ENCODE data around the gene NRROS.
A peak's percentile ranks its signal among the peaks of the same experiment; 100 is the strongest.
"Not testable (repeated sequence)": the region's sequence is repeated elsewhere in the genome, so short reads cannot be mapped to it uniquely, and the experiment has no call there.

The NRROS gene

DNA sequence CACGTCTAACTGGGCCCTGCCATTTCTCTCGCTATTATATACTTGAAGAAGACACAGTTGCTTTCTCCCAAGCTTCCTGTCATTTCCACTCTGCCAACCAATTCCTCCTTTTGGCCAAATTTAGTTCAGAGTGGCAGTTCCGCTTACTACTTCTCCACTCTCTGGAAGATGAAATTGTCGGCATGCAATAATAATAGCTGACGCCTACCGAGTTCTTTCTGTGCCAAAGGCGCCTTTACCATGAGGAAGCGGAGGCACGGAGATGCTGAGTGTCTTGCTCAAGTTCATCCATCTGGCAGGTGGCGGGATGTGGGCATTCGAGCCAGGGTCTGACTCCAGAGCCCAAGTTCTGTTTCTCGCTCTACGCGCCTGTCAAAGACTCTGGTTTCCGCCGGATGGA is 14.6 kb upstream of the NRROS start:
- peak in 3 of 56 donors; percentile 18 to 23 (median 18) for DNase-seq

DNA sequence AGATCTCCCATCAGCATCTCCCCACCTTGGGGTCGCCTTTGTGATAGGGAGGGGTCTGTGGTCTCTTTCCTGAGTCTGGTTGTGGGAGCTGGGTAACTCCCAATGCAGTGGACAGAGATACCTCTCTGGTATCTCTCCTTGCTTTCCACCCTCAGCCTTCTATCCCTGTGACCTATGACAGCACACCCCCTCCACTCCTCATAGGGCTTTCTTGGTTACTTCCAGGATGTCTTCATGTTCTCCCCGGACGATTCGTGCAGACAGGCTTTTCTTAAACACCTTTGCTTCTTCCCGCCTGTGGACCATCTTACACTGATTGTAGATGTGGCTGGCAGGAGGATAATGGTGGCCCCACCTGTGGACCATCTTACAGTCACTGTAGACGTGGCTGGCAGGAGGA is 14.2 kb upstream of the NRROS start:
- DNase-seq = no peak

DNA sequence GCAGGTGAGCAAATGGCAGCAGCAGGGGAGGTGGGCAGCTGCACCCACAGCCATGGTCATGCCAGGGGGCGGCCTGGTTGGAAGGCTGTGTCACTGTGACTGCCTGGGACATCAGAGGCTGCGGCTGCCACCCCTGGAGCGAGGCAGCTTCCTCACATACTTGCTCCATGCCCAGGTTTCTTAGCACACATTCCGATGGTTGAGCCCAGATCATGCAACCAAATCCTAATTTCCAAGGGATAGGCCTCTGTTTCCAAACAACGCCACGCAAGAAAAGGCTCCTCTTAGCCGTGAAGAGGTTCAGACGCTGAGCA is 11.6 kb upstream of the NRROS start:
- no peak for DNase-seq

DNA sequence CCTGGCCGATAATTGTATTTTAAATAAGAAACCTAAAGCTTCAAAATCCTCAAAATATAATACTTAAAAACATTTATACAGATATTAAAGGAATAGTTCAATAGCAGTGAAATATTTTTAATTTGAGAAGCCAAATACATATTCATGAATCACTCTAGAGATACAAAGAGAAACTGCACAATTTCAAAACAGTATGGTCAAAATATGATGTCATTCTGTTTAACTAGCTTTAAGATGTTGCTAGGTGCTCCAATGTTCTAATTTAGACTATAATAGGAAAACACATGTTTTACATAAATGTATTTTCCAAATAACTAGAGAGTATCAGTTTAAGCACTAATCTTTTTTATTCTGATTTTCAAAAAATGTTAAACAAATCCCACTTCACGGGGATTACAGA is 10.3 kb upstream of the NRROS start:
- no peak for DNase-seq

DNA sequence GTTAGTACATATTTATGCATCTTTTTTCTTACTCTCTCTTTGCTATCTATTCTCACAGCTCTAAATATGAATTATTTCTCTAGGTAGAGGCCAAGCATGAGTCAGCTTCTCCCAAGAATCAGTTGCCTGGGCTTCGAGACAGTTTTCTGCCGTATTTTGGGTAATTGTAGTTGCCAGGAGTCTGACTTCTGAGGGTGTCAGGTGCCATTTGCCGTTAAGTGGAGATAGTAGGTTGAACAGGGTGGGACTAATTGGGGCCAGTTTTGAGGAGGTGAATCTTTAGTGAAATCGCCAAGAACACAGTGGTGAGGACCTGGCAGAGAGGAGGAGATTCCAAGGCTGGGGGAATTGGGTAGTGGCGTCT is 7.8 kb upstream of the NRROS start:
- peak in 2 of 56 donors; percentile 56 to 61 for DNase-seq

DNA sequence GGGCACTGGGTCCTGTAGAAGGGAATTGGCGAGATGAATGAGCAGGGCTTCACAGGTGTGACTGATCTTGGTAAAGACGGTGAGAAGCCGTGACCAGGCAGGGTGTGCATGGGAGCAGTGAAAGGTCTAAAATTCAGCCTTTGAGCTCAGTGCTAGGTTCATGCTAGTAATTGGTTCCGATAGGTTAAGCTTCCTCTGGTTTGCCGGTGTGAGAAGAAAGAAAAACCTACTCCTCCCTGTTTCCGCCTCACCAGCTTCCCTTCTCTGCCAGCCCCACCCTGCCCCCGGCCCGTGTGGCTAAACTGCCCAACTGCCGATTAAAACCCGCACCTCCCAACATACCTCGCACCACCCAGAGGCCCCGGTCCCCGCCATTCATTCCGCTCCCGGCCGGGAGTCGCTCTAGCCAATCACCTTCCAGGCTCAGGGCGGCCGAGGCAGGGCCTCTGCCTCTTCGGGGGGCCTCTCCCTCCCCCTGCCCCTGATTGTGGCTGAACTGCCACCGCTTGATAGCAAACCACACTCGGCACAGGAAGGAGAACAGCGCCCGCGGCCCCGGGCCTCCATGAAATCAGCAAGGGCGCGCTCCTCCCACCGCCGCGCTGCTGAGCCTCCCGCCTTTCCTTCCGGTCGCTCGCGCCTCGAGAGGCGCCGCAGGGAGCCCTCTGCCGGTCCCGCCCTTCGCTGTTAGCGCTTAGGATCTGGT is 7.3 kb upstream of the NRROS start:
- peak in 54 of 56 donors; percentile 36 to 87 (median 69) for DNase-seq

DNA sequence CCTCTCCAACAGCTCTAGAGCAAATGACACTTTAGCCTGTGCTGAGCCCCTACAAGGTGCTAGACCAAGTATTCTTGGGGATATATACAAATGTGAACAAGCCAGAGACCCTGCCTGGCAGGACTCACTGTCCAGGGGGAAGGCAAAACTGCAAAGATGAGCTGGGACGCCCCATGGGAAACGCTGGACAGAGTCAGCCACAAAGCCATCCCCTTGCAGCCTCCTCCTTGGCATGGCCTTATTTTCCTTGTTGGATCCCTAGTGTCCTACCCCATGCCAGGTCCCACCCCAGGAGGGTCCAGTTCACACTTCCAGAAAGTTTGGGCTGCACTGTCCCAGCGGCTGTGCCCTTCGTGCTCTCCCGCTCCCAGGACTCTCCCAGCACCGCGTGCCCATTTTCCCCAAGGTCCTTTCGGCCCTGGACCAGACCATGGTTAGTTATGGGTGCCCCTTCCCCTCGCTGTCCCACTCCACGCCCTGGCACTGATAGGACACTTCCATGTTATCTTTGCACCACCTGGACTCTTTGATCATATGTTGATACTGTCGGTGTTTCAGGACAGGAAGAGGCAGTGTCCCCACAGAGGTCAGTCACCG is 5.8 kb upstream of the NRROS start:
- no peak for DNase-seq

DNA sequence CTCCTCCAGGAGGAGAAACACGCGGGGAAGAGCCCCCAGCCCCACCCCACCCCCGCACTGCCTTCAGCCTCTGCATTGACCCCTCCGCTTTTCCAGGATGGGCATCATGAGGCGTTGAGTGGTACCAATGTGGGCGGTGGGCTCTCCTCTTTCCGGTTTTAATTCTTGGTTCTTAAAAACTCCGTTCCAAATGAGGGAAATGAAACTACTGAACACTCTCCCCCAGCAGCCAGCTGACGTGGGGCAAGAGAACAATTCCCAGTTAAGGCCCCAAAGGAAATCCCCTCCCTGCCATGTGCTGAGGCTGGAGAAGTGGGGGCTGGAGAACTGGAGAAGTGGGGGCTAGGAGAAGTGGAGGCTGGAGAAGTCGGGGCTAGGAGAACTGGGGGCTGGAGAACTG is 5.3 kb upstream of the NRROS start:
- peak in 3 of 56 donors; percentile 12 to 19 (median 19) for DNase-seq

DNA sequence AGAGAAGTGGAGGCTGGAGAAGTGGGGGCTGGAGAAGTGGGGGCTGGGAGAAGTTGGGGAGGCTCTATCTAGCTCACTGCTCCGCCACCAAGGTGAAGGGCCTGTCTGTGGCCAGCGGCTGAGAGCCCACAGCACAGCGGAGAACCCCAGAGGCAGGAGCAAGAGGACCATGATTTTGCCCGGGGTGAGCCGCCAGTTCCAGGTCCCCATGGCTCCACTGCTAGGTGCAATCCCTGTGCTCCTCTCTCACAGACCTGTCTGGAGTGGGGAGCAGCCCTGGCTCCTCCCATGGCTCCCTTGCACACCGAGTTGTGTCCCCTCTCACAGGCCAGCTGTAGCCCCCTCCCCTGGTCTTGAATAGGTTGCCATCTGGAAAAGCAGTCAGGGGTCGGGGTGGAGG is 4.7 kb upstream of the NRROS start:
- no peak for DNase-seq

DNA sequence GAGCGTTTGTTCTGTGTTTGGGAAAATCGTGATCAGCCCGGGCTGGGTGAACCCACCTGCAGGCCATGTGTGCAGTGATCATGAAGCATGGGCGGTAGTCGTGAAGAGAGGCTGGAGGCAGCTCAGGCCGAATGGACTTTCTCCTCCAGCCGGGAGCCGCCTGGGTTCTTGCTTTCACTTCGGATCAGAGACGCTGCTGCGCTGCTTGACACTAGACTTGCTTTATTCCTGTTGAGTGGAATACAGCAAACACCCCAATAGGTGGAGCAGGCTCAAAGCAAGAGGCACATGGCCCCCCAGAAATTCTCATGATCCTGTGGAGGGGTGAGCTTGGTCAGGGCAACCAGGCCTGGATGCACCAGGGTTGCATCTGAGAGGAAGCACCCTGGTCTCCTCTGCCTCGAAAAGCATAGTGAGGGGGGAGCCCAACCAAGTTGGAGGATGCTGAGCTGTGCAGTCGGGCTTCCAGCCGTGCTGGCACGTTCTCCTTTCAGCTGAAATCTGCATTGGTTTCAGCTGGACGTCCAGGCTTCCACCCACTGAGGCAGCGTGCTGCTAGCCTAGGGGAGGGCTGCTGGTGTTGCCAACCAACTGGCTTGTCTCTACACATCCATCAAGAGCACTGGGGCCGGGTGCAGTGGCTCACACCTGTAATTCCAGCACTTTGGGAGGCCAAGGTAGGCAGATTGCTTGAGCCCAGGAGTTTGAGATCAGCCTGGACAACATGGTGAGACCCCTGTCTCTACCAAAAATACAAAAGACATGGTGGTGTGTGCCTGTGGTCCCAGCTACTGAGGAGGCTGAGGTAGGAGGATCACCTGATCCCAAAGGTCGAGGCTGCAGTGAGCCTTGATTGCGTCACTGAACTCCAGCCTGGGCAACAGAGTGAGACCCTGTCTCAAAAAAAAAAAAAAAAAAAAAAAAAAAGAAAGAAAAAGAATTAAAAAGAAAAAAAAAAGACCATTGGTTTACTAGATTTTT is 2.8 kb upstream of the NRROS start:
- DNase-seq = no peak

DNA sequence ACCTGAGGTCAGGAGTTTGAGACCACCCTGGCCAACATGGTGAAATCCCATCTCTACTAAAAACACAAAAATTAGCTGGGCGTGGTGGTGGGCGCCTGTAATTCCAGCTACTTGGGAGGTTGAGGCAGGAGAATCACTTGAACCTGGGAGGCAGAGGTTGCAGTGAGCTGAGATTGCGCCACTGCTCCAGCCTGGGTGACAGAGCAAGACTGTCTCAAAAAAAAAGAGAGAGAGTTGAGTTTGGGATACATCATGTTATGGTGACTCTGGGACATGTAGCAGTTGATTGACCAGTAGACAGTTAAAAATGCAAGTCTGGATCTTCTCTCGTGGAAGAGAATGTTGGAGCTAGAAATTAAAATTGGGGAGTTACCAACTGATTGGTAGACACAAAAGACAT is 1.6 kb upstream of the NRROS start:
- DNase-seq = not testable (repeated sequence)

DNA sequence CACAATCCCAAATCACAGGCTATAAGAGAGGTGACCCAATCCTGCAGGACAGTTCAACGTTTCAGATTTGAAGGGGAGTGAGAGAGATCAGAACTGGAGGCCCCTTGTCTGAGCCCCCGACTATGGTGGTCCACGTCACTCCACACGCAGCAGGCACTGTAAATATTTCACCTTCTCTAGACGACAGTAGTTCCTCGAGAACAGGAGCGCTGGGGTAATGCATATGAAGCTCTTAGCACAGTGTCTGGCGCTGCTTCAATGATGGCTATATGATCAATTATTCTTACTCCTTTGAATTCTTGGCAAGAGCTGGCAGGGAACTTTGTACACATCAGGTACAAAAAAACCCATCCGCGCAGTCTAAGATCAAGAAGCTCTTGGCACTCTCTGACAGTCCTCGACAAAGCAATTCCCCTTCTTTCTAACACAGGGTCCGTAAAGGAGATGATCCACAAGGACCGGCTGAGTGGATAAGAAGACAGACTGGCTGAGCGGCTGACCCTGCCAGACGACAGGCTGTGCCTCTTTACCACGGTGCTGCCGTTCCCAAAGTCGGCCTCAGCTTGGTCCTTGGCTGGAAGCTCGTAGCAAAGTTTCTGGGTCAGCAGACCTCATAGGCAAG is 522 bp upstream of the NRROS start:
- DNase-seq = no peak

DNA sequence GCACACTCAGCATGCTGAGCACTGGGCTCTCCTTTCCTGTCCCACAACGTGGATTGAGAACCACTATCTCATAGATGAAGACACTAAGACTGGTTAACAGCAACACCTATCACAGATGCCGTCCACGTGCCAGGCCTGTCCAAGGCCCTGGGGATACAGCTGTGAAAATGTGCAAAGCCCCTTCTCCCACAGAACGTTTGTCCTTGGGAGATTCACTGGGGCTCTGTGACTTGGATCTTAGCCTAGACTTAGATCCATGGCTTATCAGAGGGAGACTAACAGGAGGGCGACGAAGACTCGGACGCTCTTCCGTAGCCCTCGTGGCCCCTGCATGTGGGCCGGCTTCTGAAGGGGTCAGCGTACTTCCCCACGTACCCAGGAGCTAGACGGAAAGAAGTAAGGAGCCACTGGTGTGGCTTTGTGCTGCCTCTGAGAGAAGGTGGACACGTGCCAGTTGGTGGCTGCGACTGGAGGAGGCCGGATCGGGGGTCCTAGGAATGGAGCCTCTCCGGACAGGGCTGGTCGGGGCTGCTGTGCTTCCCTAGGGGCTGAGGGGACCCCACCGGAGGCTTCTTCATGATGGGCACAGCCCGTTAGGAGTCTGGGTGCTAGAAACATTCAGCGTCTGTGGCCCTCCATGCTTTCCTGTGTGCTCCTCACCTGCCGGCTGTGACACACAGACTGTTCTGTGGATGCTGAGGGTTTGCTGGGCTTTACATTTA is 964 bp downstream of the NRROS start:
- DNase-seq = no peak

DNA sequence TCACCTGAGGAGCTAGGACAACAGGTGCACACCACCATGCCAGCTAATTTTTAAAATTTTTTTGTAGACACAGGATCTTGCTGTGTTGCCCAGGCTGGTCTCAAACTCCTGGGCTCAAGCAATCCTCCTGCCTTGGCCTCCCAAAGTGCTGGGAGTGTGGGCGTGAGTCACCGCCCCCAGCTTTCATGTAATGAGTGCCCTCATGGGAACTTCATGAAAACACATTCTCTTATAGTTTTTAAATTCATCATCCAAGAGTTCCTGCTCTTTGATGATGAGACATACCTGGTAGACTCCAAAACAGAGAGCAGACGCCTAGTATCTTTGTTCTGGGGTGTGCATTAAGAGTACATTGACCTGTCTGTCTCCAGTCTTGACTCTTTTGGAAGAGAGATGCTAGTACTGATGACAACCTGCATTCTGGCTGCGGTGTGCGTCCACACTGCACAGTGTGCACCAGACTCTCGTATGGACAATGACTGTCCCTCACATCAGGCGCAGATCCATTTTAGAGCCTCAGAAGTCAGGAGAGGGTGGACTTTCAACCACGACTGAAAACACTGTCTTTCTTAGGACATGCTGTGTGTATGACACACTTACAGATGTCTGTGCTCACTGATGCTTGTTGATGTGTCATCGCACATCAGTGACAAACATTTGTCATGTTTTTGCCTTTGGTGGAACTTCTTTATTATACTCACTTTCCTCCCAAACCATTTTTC is 2.0 kb downstream of the NRROS start:
- no peak for DNase-seq

DNA sequence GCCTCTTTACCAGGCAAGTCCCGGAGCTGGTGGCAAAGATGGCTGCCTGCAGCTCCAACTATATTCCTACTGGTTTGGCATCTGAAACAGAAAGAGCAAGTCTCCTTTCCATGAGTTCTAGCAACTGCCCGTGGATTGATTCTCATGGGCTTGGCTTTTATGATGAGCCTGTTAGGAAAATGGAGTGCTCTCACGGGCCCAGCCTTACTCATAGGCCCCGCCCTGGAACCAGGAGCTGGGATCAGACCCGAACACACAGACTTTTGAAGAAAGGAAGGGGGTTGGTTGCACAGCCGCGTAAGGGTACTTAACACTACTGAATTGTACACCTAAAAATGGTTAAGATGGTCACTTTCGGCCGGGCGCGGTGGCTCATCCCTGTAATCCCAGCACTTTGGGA is 2.9 kb downstream of the NRROS start:
- DNase-seq = no peak

DNA sequence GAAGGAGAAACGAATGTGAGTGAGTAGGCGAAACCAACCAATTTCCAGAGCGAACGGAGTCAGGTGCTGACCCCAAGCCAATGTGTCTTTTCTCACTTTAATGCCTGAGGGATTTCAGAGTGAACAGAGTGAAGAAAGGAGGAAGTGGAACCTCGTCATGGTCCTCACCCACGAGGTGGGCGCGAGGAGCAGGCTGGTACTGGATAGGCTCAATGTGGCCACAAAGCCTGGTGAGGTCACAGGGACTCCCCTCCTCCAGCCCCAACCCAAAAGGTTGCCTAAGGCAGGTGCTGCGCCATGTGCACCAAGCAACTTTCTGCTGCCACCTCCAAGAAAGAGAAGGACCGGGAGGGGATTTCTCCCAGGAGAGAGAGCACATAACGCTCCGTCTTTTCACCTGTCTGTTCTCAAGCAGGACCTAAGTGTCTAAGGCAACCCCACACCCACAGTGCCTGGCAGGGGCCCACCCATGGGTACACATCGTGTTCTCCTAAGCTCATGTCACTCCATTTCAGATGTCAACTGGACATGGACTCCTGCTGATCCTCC is 3.8 kb downstream of the NRROS start:
- DNase-seq = peak in 7 of 56 donors; percentile 8 to 47 (median 14)

DNA sequence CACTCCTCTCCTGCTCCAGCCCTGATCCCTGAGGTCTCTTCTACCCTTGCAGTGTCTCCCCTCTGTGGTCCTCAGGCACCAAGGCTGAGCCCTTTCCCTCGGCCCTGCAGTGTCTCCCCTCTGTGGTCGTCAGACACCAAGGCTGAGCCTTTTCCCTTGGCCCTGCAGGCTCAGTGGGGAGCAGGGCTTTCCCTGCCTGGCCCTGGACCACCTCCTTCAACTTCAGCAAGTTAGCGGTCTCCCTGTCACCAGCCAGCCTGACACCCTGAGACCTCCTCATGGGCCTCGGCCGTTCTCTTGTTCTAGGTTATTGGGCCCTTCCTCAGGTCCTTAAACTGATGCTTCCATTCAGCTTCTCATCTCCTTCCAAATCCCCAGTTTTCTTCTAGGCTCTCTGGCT is 4.3 kb downstream of the NRROS start:
- no peak for DNase-seq

DNA sequence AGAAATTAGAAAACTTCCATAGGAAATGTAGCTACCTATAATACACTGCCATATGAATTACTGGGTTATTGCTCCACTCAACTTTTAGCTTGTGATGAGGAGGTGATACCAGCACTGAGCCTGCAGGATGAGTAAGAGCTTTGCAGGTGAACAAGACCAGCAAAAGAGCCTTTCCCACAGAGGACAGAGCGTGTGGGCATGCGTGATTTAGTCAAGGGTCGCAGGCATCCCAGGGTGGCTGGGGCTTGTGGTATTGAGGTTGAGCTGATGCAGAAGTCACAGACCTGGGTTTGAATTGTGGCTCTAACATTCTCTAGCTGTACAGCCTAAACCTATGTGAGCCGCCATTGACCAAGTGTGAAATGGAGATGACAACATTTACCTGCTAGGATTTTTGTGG is 5.6 kb downstream of the NRROS start:
- DNase-seq = no peak

DNA sequence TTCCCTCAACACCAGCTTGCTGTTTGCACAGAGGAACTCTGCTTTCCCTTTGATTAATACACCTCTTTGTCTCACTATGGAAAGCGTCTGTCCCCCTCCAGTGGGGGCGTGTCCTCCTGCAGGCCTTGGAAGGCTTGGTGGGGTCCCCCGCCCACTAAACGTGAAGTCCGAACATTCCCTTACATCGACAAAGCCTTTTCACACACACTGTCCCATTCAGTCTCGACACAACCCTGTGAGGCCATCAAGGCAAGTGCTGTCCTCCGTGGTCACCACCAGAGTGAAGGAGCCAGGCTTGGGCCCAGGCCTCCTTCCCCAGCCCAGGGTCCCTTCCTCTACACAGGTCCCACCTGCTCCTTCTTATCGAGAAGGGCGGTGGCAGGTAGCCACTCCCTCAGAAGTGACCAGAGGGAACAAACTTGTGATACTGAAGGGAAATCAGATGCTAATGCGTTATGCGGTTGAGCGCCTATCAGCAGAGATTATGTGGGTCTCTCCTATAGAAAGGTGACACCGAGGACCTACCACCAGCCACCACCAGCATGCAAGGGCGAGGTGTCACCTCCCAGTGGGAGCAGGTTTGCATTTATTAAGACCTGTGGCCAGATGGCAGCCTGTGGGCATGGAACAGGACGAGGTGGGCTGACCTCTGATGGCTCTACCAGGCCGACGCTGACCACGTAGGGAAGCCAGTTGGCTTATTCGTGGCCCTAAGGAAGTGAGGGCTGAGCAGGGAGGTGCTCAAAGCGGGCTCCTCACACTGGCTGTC is 6.6 kb downstream of the NRROS start:
- no peak for DNase-seq
